GM21737 (cell line): ENCODE measurements around the gene CTSA.
"Not testable (repeated sequence)": the region's sequence is repeated elsewhere in the genome, so short reads cannot be mapped to it uniquely, and the experiment has no call there.

ENCODE experiments used
- ATAC-seq: cut with Tn5 transposase; IDR thresholded peaks from one replicate; pipeline ENCODE4 v1.9.1; 2021; ENCODE audit warnings: mild to moderate bottlenecking, moderate library complexity; ENCODE audit not compliant: unreplicated experiment

The CTSA gene

DNA sequence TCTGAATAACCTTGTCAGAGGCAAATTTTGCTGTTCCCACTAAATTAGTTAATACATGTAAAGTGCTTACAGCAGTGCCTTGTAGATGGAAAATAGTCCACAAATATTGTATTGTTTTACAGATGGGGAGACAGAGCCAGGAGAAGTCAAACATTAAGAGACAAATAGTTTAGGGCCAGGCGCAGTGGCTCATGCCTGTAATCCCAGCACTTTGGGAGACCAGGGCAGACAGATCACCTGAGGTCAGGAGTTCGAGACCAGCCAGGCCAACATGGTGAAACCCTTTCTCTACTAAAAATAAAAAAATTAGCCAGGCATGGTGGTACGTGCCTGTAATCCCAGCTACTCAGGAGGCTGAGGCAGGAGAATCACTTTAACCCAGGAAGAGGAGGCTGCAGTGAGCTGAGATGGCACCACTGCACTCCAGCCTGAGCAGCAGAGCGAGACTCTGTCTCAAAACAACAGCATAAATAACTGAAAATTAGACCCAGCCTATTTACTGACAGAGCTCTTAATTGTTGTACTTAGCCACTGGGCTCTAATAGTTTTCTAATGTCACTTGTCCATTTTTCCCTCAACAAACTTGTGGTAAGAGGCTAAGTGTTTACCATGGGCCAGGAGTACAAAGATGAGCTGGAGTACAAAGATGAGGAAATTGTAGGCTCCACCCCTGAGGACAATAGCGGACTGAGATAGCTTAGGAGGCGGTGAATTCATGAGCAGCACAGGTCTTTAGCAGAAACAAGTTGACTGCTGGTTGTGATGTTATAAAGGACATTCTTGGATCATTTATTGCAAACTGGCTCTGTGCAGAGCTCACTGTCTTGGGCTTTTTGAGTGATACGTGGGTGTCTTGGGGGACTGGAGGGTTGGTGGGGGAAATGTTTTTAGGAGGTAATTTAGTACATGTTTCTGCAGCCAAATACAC is 27.3 kb upstream of the CTSA start:
- no peak for ATAC-seq

DNA sequence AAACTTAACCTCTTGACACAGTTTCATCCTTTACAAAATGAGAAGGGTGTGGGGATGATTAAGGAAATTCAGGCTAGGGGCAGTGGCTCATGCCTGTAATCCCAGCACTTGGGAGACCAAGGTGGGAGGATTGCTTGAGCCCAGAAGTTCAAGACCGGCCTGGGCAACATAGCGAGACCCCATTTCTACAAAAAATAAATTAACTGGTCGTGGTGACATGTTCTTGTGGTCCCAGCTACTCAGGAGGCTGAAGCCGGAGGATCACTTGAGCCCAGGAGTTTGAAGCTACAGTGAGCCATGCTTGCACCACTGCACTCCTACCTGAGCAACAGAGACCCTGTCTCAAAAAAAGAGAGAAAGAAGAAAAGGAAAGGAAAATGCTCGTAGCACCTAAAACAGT is 24.7 kb upstream of the CTSA start:
- ATAC-seq: no peak

DNA sequence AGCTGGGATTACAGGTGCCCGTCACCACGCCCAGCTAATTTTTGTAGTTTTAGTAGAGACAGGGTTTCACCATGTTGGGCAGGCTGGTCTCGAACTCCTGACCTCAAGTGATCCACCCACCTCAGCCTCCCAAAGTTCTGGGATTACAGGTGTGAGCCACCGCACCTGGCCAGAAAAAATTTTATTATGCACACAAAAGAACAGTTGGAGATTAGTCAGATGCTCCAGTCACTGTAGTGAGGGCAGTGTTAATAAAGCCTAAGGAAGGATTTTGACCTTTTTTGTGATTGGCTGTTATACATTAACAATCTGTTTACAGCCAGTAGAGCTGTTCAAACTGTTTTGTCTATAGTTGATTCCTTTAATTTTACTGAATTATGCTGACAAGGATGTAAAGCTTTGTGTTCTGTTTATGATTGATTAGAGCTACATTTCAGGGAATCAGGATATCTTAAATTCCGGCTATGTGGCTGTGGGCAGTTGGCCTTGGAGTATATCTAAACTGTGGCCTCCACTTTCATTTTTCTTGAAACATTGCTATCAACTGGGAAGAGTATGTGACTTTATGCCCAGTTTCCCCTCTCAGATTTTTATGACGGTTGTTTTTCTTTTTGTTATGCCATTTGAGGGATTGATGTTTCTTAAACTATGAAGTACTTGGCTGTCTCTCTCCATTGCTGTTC is 23.9 kb upstream of the CTSA start:
- ATAC-seq: no peak

DNA sequence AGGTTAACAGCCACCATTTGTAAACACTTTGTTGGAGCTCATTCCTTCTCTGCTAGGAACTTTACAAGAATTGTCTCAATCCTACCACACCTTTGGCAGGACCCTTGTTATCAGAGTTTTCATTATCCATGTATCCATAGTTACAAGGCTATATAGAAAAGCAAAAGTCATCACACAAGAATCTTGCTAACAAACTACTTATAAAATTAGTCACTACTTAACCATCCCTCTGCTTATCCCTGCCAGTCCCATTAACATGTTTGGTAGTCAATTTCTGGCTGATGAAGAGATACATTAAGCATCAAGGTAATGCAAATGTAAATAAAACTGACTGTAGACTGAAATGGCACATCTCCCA is 23.3 kb upstream of the CTSA start:
- ATAC-seq: no peak

DNA sequence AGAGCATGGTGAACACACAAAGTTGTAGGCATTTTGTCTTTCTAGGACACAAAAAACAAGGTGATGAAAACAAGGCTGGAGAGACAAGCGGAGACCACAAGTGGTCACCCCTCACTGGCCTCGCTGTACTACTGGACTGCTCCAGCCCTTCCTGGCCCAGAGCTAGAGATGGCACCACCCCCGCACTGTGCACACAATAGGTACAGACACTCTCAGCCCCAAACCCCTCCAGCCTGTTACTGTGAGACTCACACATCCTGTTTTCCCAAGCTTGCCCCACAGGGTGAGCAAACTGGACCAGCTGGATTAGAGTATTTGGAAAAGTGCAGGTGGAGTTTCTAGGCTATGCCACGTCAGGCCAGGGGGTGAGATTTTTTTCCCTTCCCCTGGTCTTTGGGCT is 18.5 kb upstream of the CTSA start:
- no peak for ATAC-seq

DNA sequence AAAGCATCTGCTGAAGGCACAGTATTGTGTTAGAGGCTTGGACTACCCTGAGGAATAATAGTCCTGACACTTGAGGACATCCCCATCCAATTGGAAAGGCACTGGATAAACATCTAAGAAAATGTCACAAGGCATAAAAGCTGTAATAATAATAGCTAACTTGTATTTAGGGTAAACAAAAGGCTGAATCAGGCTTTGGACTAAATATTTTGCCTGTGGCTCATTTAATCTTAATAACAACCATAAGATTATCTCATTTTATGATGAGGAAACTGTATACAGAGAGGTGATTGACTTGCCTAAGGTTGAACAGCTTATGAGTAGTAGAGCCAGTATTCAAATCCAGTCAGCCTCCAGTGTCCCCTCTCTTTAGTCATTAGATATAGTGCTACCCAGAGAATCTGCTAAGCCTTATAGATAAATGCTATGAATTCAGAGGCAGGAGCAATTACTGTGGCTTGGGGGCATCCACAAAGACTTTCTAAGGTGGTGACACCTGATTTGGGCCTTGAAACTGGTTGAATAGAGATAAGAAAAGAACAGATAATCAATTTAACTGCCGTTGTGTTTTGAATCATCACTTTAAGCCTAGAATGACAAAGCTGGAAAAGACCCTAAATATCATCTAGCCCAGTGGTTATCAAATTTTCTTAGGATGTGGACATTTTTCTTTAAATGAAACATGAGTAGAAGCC is 17.6 kb upstream of the CTSA start:
- no peak for ATAC-seq

DNA sequence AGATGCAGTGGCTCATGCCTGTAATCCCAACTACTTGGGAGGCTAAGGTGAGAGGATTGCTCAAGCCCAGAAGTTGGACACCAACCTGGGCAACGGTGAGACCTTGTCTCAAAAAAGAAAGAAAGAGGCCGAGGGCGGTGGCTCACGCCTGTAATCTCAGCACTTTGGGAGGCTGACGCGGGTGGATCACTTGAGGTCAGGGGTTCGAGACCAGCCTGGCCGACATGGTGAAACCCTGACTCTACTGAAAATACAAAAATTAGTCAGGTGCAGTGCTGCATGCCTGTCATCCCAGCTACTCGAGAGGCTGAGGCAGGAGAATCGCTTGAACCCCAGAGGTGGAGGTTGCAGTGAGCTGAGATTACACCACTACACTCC is 17.0 kb upstream of the CTSA start:
- ATAC-seq: not testable (repeated sequence)

DNA sequence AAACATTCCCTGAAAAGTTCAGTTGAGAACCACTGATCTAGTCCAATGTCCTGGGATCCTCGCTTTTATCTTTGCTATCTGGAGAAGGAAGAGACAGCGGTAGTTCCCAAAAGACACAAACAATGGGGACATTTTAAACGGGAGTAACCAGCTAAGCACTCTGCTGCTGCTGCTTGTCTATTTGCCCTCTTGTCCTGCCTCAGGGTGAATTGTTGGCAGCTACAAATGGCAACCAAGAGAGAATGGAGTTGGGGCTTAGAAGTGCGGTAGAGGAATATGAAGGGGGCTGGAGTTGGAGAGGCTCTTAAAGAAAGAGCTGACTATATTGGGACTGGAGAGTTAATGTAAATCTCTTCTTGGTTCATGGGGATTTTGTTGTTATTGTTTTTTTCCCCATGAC is 16.6 kb upstream of the CTSA start:
- no peak for ATAC-seq

DNA sequence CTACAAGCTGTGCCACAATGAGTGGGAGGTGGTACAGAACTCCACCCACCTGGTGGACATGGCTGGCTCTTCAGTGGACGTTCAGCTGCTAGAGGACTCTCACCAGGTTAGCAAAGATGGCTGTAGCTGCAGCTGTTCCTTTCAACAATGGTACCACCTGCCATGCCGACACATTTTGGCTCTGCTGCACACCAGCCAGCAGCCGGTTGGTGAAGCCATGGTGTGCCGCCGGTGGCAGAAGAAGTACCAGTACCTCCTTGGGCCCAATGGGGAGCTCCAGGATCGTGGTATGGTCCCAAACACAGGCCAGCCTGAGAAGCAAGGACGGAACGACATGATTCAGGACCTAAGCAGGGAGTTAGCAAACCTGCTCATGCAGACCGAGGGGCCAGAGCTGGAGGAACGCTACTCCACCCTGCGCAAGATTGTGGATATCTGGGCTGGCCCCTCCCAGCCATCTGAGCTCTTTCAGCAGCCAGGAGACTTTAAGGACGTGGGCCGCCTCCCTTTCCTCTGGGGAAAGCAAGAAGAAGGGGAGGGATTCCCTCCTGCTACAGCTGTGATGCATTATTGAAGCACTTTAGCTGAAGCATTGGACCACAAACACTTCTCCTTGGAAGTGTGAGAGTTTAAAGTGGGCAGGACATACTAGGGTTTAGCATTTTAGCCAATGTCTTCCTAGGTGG is 12.9 kb upstream of the CTSA start:
- ATAC-seq: no peak

DNA sequence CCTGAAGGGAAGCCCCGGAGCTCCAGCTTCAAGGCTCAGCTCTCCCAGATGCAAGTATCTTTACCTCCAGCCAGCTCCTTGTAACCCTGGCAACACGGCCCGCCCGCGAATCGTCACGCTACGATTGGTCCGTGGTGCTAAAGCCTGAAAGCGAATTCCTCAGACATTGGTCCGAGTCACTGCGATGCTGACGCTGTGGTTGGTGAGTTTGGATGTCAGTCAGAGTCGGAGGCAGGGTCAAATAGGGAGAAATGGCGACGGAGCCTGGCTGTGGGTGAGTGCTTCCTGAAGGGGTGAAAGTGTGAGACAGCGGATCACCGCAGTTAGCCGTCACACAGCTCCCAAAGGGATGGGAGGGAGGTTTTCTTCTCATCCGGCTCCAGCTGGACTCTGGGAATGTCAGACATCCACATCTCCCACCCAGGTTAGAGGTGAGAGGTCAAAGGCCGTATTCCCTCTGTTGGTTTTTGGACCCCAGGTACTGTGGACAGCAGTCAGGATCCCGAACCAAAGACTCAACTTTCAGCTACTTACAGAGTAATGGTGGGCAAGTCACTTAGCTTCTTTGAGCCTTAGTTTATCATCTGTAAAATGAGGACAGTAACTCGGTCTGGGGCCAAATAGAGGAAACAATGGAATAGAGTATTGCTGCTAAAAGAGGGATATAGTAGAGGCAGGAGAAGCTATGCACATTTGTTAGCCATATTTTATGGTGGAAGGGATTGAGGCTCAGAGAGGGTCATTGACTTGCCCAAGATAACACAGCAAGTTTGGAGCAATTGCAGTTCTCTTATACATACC is 9.9 kb upstream of the CTSA start, which contains the start of gene ZSWIM1:
Gene ZSWIM1 (plus strand): TSS at position 240 of the 801 bp plus-strand sequence. CDS start 1,366 bp downstream, outside the sequence.
- ATAC-seq: peak; percentile 95

DNA sequence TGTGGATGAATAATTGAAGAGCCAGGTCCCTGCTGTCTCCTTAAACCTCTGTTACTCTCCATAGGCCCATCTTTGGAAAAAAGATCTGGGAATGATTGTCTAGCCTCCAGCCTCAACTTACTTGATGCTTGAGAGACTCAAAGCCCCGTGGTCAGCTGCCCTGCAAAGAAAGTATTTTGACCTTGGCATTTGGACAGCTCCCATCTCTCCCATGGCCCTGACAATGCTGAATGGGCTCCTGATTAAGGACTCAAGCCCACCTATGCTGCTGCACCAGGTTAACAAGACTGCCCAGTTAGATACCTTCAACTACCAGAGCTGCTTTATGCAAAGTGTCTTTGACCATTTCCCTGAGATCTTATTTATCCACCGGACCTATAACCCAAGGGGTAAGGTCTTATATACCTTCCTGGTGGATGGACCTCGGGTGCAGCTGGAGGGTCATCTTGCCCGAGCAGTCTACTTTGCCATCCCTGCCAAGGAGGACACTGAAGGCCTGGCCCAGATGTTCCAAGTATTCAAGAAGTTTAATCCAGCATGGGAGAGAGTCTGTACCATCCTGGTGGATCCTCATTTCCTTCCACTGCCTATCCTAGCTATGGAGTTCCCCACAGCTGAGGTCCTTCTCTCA is 8.6 kb upstream of the CTSA start:
- ATAC-seq: no peak

DNA sequence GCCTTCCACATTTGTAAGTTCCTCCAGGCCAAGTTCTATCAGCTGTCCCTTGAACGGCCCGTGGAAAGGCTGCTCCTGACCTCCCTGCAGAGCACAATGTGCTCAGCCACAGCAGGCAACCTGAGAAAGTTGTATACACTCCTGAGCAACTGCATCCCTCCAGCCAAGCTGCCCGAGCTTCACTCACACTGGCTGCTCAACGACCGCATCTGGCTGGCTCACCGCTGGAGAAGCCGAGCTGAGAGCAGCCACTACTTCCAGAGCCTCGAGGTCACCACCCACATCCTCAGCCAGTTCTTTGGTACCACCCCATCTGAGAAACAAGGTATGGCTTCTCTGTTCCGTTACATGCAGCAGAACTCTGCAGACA is 8.1 kb upstream of the CTSA start:
- ATAC-seq: no peak

DNA sequence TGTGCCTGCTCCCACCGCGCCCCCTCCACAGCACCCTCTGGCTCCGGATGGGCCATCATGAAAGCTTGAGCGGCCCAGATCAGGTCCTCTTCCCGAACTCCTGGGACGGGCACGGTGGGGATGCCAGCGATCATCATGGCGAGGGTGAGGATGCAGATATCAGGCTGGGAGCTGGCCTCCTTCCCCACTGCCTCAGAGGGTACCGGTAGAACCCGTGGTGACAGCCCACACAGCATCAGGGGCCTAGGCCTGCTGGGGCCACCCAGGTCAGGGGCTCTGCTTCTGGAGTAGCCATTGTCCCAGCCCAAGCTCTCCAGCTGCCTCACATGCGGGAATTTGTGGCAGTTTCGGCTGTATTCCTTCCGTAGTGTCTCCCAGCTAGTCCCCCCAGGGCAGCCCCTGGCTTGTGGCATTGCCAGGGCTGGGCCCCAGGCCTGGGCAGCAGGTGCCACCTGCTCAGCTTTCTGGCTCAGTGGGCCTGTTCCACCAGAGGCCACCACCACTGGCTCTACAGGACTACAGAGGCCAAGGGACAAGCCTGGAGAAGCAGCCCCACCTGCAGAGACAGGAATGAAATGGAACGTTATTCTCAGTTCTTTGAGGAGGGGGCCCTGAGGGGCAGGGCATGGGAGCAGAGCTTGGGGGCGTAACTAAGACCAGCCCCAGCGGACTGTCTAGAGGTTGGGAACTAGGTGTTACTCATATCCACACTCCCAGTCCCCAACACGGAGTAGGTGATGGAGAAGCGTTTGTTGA is 4.4 kb upstream of the CTSA start:
- no peak for ATAC-seq

DNA sequence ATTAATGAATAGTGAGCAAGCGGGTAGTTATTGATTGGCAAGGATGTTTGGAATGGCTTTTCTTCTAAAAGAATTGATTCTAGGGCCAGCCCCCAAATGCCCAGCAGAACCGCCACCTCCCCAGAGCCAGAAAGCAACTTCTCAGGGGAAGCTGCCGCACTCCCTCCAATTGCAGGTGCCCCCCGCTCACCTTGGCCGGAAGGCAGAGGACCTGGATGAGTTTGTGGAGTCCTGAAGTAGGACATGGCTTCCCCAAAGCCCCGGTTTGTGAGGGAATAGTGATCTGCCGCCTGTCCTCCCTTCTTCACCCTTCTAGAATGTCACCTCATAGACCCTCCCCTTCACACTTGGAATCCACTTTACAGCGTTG is 3.8 kb upstream of the CTSA start, which contains the start of gene SPATA25:
Gene SPATA25 (minus strand): TSS at position 277 of the 370 bp plus-strand sequence. CDS start 32 bp downstream, at position 245.
- ATAC-seq: no peak

DNA sequence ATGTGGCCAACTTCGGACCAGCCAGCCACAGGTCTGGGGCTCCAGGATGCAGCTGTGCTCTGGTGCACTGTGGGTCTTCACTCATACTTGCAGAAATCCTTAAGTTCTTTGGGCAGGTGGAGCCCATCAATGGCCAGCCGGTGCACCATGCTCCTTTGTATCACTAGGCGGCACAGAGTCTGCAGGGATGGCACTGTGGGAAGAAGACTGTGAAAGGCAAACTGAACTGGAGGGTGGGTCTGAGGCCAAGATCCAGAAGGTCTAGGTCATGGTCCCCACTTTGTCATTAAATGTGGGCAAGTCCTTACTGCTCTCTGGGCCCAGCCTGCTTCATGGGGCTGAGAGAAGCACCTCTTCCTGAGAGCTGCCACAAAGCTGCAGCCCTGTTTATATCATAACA is 2.5 kb upstream of the CTSA start:
- no peak for ATAC-seq

DNA sequence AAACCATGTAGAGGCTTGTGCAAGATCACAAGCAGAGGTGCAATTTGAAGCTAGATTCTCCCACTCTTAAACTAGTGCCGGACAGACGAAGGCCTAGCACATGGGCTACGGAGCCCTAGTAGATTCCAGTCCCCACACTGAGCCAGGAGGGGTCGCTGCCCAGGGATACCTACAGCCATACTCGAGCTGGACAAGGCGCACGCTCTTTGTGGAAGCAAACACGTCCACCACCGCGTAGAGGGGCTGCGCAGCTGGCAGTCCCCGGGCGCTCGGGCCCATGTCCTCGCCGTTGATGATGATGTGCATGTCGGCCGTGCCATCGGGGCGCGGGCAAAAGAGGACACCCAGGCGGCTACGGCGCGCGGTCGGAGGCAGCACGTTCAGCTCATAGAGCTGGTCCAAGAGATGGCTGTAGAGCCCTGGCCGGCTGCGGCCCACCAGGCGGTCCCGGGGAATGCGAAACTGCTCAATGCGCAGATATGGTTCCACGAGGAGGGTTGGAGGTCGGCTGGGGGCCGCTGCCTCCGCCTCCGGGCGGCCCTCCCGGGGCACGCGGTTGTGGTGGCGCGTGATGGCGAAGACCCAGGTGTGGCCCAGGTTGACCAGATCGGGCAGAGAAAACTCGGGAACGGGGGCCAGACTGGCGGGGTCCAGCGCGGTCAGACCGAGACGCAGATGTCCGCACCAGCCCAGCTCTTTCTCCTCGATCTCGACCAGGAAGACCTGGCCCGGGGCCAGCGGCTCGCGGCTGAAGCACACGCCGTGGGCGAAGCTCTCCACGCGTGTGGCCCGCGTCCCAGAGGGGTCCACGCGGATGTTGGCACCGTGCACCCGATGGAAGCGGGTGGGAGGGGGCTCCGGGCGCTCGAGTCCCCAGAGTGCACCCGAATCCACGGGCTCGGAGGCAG is 804 bp upstream of the CTSA start:
- ATAC-seq: no peak

DNA sequence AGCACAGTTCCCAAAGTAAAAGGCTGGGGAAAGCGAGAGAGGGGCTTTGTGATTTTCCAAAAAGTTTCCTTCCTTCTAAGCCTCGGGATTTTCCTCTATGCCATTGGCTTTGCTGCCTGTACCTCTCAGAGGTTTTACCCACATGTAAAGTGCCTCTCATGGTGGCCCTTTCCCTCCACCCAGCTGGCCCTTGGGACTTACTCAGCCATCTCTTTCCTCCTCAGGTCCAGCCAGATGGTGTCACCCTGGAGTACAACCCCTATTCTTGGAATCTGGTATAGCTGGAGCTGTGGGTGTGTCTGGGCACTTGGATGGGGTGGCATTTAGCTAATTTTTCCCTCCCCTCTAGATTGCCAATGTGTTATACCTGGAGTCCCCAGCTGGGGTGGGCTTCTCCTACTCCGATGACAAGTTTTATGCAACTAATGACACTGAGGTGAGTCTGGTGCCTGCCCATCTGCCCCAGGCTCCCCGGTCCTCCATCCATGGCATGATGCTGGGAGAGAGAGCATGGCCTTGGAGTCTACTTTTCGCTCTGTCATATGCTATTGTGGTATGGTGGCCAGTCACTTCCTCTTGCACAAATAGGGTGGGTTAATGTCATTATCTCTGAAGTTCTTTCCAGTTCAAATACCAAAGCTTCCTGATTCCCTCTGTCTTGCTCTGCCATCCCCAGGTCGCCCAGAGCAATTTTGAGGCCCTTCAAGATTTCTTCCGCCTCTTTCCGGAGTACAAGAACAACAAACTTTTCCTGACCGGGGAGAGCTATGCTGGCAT is 1.1 kb downstream of the CTSA start:
- no peak for ATAC-seq
